GM21723 (cell line): ENCODE results near the gene NARF.
A peak's percentile ranks its signal among the peaks of the same experiment; 100 is the strongest.

ENCODE experiments used
- ATAC-seq: cut with Tn5 transposase; IDR thresholded peaks from one replicate; pipeline ENCODE4 v1.9.1; 2021; ENCODE audit warnings: mild to moderate bottlenecking, moderate library complexity; ENCODE audit not compliant: unreplicated experiment

Gene NARF

DNA sequence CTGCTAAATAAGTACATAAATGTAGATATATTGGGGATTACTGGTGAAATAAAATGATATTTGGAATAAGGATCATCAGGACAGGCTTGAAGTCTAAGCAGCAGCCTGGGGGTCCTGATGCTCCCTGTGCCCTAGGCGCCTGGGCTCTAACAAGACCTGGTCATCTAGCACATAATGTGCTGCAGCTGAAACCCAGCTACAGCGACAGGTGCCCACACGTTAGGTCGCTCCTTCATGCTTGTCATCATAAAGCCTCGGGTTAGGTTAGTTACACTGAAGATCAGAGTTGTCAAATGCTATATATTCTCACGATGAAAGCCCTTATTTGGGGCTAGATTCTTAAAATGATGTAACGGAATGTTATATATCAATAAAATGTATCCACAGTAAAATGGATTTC lies 11.5 kb downstream of the NARF start:
- no peak for ATAC-seq

DNA sequence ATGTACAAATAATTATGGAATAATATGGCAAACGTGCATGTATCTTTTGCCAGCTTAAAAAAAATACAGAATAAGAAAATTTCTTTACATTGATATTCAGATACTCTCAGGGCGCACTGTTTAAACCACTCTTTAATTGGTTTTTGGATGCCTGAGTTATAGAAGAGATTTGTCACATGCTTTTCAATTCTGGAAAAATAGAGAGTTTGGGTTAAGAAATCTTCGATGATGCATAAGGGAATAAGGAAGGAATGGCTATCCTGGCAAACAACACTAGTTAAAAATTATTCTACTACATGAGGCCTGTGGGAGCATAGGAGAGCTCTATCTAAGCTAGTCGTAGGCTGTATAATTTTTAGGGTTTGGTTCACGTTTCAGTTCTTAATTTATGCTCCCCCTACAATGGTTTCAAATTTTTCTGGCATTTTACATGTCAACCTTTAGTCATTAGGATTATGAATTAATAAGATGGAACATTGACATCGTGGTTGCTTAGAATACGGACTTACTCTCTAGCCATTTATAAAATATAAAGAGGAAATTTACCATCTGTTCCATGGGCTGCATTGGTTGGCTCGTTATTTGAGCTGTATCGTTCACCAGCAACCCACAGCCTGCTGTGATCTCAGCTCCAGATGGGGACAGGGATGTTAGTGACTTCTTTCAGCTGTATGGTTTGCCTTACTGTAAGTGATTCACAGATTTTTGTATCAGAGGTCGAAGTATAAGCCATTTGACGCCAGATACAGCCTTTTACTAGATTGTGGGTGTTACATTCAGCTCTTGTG lies 15.9 kb downstream of the NARF start:
- no peak for ATAC-seq

DNA sequence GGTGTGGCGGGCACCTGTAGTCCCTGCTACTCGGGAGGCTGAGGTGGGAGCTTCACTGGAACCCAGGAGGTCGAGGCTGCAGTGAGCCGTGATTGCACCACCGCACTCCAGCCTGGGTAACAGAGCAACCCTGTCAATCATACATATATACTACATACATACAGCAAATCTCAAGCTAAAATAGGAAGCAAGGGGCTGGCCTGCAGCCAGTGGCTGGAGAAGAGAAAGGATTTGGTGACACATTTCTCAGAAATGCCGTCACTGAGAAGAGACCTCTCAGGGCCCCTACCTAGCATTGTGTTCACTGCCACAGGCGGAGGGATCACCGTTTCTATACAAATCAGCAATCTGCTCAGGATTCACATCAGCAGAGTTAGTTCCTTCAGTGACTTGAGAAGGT lies 16.9 kb downstream of the NARF start:
- ATAC-seq = no peak

- no peak for ATAC-seq
These were observed 19.4 kb downstream of the NARF start for GRCh38 chr17:82477934-82478333.

- ATAC-seq = no peak
These were observed 21.1 kb downstream of the NARF start for GRCh38 chr17:82479602-82480001.

DNA sequence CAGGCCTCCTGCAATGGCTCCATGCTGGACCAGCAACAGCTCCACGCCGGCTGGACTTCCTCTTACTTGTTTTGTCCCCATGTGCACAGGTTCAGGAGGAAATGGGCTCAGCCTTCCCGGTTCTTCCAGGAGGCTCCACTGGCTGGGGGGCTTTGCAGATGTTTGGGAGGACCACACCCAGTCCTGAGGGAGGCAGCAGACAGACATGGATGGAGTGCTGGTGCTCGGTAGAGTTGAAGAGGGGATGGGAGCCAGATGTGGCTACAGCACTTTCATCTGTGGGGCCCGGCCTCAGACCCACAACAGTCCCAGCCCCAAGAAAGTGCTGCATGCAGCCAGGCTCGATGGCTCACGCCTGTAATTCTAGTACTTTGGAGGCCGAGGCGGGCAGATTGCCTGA lies 21.8 kb downstream of the NARF start:
- ATAC-seq = no peak

- ATAC-seq = no peak
These were observed 24.7 kb downstream of the NARF start for GRCh38 chr17:82483204-82483660.

DNA sequence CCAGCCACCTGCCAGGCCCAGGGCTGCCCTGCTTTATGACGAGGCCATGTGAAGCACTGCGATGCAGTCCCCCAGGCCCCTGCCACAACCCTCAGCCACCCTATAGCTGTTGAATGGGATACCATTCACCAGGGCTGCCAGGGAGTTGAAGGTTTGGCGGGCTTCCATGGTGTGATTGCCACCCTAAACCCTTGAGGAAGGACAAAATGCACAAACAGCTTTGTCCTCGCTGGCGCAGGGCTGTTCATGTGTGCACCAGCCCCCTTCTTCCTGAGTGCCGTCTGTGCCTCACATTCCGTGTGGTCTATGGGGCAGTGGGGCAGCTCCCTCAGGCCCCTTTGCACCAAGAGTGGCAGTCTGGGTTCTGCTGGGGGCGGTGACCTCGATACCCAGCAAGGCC lies 25.3 kb downstream of the NARF start:
- no peak for ATAC-seq

- ATAC-seq = no peak
These were observed 27.9 kb downstream of the NARF start for GRCh38 chr17:82486231-82487094.

- no peak for ATAC-seq
These were observed 29.4 kb downstream of the NARF start for GRCh38 chr17:82487910-82488309.

GRCh38 chr17:82489117-82489516 lies 30.6 kb downstream of the NARF start:
- ATAC-seq = no peak

DNA sequence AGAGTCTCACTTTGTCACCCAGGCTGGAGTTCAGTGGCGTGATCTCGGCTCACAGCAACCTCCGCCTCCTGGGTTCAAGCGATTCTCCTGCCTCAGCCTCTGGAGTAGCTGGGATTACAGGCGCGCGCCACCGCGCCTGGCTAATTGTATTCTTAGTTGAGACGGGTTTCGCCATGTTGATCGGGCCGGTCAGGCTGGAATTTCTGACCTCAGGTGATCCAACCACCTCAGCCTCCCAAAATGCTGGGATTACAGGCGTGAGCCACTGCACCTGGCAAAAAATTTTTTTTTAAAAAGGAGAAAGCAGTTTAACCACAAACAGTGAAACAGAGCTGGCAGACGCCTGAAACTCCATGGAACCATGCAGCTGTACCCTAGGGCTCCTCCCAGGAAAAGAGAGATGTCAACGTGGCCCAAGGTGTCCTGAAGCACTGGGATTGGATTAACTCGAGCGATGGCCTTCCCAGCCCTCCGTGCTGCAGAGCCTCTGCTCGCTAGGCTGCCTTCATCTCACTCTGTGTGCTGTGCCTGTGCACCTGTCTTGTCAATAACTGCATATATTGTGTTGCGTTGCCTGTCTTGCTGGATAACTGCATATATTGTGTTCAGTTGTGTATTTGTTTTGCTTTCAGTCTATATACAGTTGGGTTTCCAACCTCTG lies 31.4 kb downstream of the NARF start:
- ATAC-seq = no peak

DNA sequence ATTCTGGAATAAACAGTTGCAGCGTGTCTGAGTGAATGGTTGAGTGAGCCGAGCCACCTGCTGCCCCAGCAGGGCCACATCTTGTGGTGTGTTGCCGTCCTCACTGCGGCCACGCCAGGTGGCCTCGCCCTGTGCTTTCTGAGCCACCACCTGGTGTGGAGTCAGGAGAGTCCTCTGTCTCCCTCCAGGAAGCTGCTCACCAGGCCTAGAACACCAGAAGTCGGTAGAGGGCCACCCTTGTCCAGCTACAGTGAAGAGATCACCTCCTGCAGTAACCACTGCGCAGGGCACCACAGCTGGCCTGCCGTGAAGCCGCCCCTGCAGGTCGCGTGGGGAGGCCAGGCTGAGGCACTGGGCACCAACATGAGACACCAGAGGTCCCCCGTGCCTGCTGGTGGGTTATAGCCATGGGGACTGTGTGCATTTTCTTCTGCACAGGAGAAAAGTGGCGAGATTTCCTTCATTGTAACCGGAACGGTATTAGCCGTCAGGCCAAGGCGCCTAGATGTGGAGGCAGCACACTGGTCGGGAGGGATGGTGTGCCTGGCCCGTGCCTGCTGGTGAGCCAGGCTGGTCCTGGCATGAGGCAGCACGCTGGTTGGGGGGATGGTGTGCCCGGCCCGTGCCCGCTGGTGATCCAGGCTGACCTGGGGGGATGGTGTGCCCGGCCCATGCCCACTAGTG lies 32.1 kb downstream of the NARF start:
- no peak for ATAC-seq

GRCh38 chr17:82491196-82491530 lies 32.6 kb downstream of the NARF start:
- ATAC-seq = no peak

- ATAC-seq = no peak
These were observed 33.0 kb downstream of the NARF start for GRCh38 chr17:82491533-82491932.

DNA sequence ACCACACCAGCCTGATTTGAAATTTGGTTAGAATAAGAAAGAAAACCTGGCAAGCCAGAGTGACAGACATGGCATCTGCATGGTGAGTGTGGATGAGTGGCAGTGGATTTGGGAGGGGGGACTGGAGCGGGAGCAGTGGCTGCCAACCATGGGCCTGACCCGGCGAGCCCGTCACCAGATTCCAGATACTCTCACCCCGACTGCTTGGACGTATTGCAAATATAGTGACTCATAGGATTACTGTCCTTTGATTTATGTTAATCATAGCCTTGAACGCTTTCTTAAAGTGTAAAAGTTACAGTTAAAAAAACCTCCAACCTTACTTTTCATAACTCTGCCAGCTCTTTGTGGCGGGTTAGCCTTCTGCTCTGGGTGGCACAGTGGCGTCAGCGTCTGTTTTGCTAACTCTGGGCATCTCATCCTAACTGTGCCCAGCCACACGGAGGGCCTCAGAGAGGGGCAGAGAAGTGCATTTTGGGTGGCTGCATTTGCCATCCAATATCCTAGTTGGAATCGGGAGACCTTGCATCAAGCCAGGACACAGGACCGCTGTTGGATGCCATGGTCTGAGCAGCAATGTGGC lies 34.2 kb downstream of the NARF start:
- no peak for ATAC-seq

GRCh38 chr17:82493226-82493781 lies 34.8 kb downstream of the NARF start:
- no peak for ATAC-seq

DNA sequence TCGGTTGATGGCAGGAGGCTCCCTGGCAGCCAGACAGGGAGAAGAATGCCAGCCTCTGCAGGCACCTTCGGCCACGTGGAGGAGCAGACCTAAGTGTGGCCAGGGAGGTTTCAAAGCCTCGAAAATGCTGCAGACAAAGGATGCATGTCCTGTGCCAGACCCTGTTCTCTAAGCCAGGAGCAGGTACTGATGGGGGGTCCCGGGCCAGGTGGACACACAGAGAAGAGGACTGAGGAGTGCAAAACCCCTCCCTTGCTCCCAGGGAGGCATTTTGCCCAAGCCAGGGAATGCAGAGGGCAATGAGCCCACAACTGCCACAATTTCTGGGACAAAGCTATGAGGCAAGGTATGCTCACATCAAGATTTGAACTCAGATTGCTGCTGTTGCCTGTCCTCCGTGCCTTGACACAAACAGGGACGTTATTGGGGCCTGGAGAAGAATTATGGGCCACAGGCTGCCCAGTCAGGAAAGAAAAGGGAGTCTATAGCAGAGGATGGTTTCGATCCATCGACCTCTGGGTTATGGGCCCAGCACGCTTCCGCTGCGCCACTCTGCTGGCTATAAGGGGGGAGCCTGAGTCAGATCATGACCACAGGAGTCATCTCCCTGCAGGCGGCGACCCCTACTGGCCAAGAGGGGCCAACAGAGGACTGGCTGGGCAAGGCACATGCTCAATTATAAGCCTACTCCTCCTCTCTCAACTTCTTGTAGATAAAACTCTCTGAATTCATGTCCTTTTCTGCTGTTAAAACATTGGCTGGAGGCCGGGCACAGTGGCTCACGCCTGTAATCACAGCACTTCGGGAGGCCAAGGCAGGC lies 35.9 kb downstream of the NARF start:
- ATAC-seq = peak; percentile 48

GRCh38 chr17:82495844-82496528 lies 37.4 kb downstream of the NARF start:
- no peak for ATAC-seq
